Measurements from ENCODE around the gene ZNF394.

DNA sequence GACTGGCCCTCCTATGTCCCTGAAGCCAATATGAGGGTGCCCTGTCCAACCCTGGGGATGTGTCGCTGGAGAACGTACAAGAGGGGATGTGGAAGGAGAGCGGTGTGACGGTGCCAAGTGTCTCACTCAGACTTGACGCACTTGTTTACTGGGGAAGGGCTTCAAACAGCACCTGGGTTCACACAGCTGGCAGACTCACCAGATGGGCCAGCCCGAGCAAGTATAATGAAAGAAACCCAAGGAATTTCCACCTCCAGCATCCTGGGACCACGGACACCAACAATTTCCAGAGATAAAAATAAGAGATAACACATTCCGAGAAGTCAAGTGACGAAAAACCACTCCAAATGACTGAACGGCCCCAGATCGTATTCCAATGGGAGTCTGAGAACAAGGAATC lies 39.4 kb downstream of the ZNF394 start:
- TF ChIP-seq CTCF (IDR thresholded peaks at IDR 0.05; ENCODE audit: insufficient read depth, low read length) (no peak), GABPA (IDR thresholded peaks at IDR 0.05; ENCODE audit: low read depth) (no peak), SPI1 (IDR thresholded peaks at IDR 0.05; ENCODE audit: borderline replicate concordance, low read depth) (no peak), POLR2AphosphoS5 (IDR thresholded peaks at IDR 0.05; ENCODE audit: low read depth) (no peak)
- TF ChIP-seq, protein P1, sequence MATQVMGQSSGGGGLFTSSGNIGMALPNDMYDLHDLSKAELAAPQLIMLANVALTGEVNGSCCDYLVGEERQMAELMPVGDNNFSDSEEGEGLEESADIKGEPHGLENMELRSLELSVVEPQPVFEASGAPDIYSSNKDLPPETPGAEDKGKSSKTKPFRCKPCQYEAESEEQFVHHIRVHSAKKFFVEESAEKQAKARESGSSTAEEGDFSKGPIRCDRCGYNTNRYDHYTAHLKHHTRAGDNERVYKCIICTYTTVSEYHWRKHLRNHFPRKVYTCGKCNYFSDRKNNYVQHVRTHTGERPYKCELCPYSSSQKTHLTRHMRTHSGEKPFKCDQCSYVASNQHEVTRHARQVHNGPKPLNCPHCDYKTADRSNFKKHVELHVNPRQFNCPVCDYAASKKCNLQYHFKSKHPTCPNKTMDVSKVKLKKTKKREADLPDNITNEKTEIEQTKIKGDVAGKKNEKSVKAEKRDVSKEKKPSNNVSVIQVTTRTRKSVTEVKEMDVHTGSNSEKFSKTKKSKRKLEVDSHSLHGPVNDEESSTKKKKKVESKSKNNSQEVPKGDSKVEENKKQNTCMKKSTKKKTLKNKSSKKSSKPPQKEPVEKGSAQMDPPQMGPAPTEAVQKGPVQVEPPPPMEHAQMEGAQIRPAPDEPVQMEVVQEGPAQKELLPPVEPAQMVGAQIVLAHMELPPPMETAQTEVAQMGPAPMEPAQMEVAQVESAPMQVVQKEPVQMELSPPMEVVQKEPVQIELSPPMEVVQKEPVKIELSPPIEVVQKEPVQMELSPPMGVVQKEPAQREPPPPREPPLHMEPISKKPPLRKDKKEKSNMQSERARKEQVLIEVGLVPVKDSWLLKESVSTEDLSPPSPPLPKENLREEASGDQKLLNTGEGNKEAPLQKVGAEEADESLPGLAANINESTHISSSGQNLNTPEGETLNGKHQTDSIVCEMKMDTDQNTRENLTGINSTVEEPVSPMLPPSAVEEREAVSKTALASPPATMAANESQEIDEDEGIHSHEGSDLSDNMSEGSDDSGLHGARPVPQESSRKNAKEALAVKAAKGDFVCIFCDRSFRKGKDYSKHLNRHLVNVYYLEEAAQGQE (IDR thresholded peaks at IDR 0.05; ENCODE audit: insufficient replicate concordance, low read depth), result no peak

Data from HL-60 (cell line).